Choroid plexus epithelial cell (primary cell): ENCODE data around the gene AK2.
A peak's percentile ranks its signal among the peaks of the same experiment; 100 is the strongest.

Source experiments
- DNase-seq: peaks from one replicate; pipeline ENCODE4 v3.0.0-alpha.2; 2010; ENCODE audit warnings: low read depth
- H3K4me3 ChIP-seq: 2 replicates; pipeline ENCODE4 v1.5.1; 2011; ENCODE audit warnings: low read depth, mild to moderate bottlenecking, control low read depth, low read length, moderate library complexity
- TF ChIP-seq, protein P1 (sequence below): conservative IDR thresholded peaks from 2 replicates; pipeline ENCODE4 v1.5.1; 2011; ENCODE audit warnings: low read depth, mild to moderate bottlenecking, control low read depth, inconsistent platforms, low read length, moderate library complexity

AK2 gene

DNA sequence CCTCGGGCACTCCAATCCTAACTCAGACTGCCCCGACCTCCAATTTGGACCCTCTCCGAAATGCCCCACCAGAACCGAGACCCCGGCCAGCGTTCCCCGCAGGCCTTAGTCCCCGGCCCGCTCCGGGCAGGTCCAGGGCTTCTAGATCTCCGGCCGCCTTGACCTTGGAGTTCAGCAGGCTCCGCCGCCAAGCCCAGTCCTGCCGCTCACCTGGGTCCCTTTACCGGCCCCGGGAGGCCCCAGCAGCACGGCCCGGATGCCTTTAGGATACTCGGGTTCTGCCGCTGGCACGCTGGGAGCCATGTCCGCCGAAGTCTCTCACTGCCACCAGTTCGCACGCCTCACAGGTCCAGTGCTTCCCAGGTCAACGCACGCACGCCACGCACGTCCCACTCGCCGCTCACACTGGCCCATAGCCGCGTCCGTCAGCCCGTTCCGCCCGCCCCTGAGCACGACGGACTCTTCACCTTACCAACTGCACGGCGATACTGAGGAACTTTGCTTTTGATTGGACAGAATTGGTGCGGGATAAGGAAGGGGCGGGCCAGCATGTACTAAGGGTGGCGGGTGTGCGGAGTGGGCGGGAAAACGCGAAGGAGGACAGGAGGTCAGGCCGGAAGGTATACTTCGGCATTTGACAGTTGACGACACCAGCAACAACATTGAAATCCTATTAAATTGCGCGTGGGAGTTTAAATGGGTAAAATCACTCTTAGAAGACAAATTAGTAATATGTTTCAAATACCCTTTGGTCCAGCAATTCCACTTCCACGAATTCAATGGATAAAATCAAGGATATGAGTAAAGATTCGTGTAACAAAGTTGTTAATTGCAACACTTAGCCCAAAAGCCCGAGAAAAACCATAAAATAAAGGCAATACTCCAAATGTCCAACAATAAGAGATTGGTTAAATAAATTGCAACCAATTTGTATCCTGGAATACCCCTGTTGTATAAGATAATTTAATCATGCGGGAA lies at the start of gene AK2:
Gene AK2, minus strand, starts transcription at position 358 of the 978 bp plus-strand sequence. Its CDS starts 55 bp downstream, at position 303.
- TF ChIP-seq, protein P1, sequence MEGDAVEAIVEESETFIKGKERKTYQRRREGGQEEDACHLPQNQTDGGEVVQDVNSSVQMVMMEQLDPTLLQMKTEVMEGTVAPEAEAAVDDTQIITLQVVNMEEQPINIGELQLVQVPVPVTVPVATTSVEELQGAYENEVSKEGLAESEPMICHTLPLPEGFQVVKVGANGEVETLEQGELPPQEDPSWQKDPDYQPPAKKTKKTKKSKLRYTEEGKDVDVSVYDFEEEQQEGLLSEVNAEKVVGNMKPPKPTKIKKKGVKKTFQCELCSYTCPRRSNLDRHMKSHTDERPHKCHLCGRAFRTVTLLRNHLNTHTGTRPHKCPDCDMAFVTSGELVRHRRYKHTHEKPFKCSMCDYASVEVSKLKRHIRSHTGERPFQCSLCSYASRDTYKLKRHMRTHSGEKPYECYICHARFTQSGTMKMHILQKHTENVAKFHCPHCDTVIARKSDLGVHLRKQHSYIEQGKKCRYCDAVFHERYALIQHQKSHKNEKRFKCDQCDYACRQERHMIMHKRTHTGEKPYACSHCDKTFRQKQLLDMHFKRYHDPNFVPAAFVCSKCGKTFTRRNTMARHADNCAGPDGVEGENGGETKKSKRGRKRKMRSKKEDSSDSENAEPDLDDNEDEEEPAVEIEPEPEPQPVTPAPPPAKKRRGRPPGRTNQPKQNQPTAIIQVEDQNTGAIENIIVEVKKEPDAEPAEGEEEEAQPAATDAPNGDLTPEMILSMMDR, result no peak
- peak; percentile 98 for DNase-seq

DNA sequence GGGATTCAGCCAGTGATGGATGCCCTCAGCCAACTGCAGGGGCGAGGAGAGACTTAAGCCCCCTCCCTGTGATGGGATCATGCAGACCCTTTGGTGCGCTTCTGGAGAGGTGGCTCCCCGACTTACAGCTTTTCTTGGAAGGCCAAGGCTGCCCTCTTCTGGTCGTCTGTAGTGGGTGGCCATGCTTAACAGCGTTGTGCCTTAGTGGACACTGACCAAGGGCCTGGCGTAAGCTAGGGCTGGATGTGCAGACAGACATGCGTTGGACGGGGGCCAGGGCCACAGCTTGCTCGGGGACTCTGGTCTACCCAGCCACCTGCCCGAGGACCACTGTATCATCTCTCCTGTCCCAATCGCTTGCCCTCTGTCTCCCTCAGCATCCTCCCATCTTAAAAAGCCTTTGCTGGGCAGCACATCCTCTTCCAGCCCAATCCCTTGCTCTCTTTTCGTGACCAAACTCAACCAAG lies 49.7 kb upstream of the AK2 start:
- H3K4me3 ChIP-seq, result no peak overlapping the region
- TF ChIP-seq, protein P1, result peak; percentile 90
- peak; percentile 92 for DNase-seq

More for the DNA sequence above, at the start of gene AK2:
- H3K4me3 ChIP-seq, result peak within 1 kb of the TSS; percentile 90

DNA sequence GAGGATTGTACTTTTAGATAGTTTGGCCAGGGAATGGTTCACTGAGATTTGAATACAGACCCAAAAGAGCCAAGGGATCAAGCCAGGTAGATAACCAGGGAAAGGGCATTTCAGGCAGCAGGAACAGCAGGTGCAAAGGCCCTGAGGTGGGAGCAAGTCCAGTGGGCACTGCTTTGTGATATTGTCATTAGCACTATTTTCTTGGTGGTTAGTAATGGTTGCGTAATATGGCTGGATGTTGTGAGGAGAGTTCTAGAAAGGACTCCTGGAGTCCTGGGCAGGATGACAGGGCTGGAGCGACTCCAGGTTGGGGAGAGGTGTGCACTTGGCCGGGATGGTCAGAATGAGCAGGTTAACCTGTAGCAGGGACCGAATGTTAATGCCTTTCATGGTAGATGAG lies 48.6 kb upstream of the AK2 start:
- no peak for DNase-seq
- TF ChIP-seq, protein P1, result no peak
- H3K4me3 ChIP-seq, result no peak overlapping the region

DNA sequence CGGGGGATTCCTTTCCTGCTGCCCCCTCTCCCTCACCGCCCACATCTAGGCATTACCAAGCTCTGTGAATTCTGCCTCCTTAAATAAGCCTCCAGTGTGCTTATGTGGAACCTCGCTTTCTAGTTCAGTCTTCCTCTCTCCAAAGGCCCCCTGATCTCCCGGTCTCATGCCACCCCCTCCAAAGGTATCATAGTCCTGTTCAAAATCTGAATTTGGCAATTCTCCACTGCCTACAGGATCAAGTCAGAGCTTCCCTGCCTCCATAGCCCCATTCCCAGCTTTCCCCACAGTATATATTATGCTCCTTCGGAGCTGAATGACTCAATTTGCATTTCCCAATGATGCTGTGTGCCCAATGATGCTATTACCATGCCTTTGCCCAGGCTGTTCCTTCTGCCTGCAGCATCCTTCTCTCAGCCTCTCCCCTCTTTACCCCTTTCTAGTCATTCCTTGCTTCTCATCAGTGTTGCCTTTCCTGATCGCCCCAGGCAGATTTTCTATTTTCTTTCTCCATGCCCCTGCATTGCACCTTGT lies 46.0 kb upstream of the AK2 start:
- no peak for DNase-seq
- peak overlapping the region; percentile 89 for H3K4me3 ChIP-seq
- TF ChIP-seq, protein P1, result no peak

DNA sequence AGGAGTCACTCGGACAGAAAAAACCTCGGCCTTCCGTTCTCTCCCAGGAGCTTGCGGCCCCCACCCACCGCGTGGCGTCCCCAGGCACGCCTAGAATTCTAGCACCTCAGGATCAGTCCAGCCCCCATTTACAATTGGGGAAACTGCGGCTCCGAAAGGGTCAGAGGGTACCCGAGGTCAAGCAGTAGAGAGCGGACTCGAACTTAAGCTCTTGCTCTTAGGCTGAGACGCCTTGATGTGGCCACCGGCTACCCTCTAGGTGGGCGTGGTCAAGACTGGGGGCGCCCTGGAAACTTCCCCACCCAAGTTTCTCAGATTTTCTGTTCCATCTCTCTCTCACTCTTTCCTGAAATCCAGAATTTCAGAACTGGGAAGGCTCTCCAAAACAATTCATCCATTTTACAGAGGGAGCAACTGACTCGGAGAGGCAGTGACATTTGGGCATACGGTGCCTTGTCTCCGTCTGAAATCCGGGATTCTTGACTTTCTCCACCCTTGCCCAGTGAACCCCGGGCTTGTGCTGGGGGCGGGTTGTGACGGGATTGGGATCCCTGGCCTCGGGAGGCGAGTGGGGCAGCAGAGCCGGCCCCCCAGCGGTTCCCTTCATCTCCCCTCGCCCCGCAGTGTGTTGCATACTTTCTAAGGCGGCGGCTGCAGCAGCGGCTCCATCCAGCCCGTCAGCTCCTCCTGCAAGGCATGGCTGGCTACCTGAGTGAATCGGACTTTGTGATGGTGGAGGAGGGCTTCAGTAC lies 45.0 kb upstream of the AK2 start:
- no peak for DNase-seq
- peak overlapping the region; percentile 89 for H3K4me3 ChIP-seq
- TF ChIP-seq, protein P1, result no peak

DNA sequence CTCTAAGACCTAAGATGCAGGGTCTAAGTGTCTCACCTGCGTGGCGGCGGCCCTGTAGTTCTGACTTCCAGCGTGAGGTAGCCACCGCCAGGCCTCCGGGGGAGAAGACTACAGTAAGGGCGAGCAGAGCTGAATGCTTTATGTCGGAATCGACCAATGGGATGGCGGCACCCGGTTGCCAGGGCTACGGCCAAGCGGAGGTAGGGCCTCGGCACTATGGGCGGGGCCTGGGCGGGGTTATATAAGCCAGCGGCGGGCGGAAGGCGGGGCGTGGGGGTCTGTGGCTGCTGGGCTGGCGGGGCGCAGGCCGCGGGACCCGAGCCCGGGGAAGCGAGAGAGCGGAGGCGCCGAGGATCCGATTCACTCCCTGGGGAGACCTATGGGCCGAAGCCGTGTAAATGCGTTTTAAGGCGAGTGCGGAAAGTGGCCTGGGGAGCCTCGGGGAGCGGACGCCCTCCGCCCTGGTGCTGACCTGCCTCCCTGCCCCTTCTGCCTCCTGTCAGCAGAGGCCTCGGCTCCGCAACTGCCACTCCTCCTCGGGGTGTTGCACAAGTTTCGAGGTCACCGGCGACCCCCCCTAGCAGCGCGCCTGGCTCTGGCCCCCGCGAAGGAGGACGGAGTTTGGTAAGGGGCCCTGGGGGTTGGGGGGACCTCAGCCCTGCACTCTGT lies 44.3 kb upstream of the AK2 start, which contains the start of gene AZIN2:
Gene AZIN2, plus strand, starts transcription at position 269 of the 669 bp plus-strand sequence. CDS start 1,097 bp downstream, outside the sequence.
- H3K4me3 ChIP-seq, result peak within 1 kb of the TSS; percentile 89
- TF ChIP-seq, protein P1, result peak; percentile 25
- peak; percentile 97 for DNase-seq
